GM12878 (cell line): ENCODE measurements around the gene TEX51. TPM values are rescaled to one million over a fixed set of nuclear protein-coding genes. Genes with fewer than 3 reads are reported as not detected.

Experiments
- CBX3 ChIP-seq: fragments of 200-600 bp; sonication (generic); IDR thresholded peaks from 2 replicates; pipeline ENCODE4 v1.6.1; 2016; ENCODE audit warnings: low read depth, borderline replicate concordance
- MYC ChIP-seq: IDR thresholded peaks from 2 replicates; pipeline ENCODE4 v1.6.1; 2011; ENCODE audit warnings: mild to moderate bottlenecking, low read length, moderate library complexity, inconsistent platforms; ENCODE audit not compliant: insufficient read depth, insufficient replicate concordance, insufficient read length, severe bottlenecking
- PKNOX1 ChIP-seq: fragments of 450-650 bp; IDR thresholded peaks from 2 replicates; pipeline ENCODE4 v1.6.1; 2016; ENCODE audit warnings: mild to moderate bottlenecking
- PRDM15 ChIP-seq: fragments of 450-650 bp; formaldehyde crosslinking; IDR thresholded peaks from 2 replicates; pipeline ENCODE4 v1.4.0; 2020; ENCODE audit warnings: mild to moderate bottlenecking, moderate library complexity
- RB1 ChIP-seq: fragments of 450-650 bp; formaldehyde crosslinking; IDR thresholded peaks from 2 replicates; pipeline ENCODE4 v1.6.1; 2017; ENCODE audit warnings: mild to moderate bottlenecking, borderline replicate concordance
- RELB ChIP-seq: fragments of 450-650 bp; IDR thresholded peaks from 2 replicates; pipeline ENCODE4 v1.6.1; 2017; ENCODE audit warnings: low read depth, mild to moderate bottlenecking, moderate library complexity
- TBL1XR1 ChIP-seq: IDR thresholded peaks from 2 replicates; pipeline ENCODE4 v1.6.1; 2012; ENCODE audit warnings: low read depth, low read length, improper control_type of control experiment
- USF2 ChIP-seq: IDR thresholded peaks from 2 replicates; pipeline ENCODE4 v1.6.1; 2011; ENCODE audit warnings: low read depth, low read length, improper control_type of control experiment, borderline replicate concordance
- YBX1 ChIP-seq: fragments of 450-650 bp; IDR thresholded peaks from 2 replicates; pipeline ENCODE4 v1.6.1; 2016; ENCODE audit warnings: antibody characterized with exemption
- ZBTB40 ChIP-seq: fragments of 450-650 bp; IDR thresholded peaks from 2 replicates; pipeline ENCODE4 v1.6.1; 2016; ENCODE audit warnings: mild to moderate bottlenecking, moderate library complexity, borderline replicate concordance
- ZNF384 ChIP-seq: IDR thresholded peaks from 2 replicates; pipeline ENCODE4 v1.6.1; 2012; ENCODE audit warnings: low read depth, mild to moderate bottlenecking, low read length, improper control_type of control experiment, borderline replicate concordance
- polyA plus RNA-seq, 11 experiments: library from polyadenylated mRNA; depleted of rRNA in 4 of 11; unstranded in 6 of 11; stranded (reverse) in 5 of 11; fragments of >200 nt; fragmentation: Nextera tagmentation in 4 of 11; fragmentation: Illumina TruSeq in 1 of 11; extraction: Ambion mirVana in 4 of 11; extraction: Trizol in 1 of 11; gene quantifications; 1 replicate in 1 of 11; 2 replicates in 10 of 11; pipeline versions ENCODE4 v1.2.1 to v1.2.3, GENCODE V29; 2011 to 2016; ENCODE audit warnings: inconsistent platforms in 2 of 11, missing spikeins in 2 of 11, low read depth in 1 of 11
- total RNA-seq, 4 experiments: library from RNA; depleted of rRNA in 3 of 4; stranded (reverse); fragments of >200 nt in 3 of 4; fragmentation: Illumina TruSeq in 1 of 4; extraction: Trizol in 1 of 4; gene quantifications; 2 replicates each; pipeline versions ENCODE4 v1.2.1 to v1.2.3, GENCODE V29; 2013 to 2021

Gene TEX51
- total and polyA plus RNA-seq, 10 of the 15 experiments (the other 5 are each of a cell fraction or from before 2014, with no cell fraction given) = not detected

- TF ChIP-seq CBX3 (no peak), RB1 (no peak), ZBTB40 (no peak), USF2 (no peak), PKNOX1 (no peak), RELB (no peak), PRDM15 (CRISPR knock-in tag) (no peak), YBX1 (no peak), MYC (no peak), TBL1XR1 (no peak), ZNF384 (no peak)
Measured at GRCh38 chr2:126916744-126917143, 18.1 kb downstream of the TEX51 start (continued).
